Aorta (tissue), 5 donors: ENCODE measurements around the gene DAZAP2. TPM values are rescaled to one million over a fixed set of nuclear protein-coding genes. Genes with fewer than 3 reads are reported as not detected.

ENCODE experiments used
- ATAC-seq: fragments of 200-7000 bp; cut with Tn5 transposase; one replicate; pipeline ENCODE4 v1.9.1; 2022; ENCODE audit warnings: moderate library complexity; ENCODE audit not compliant: low FRiP score
- DNase-seq, 2 donors: peaks; one replicate each; pipeline ENCODE4 v3.0.0-alpha.2; 2020
- H3K27ac ChIP-seq, 2 donors: one replicate each; pipeline ENCODE4 v1.5.1; 2013; ENCODE audit warnings: low read length in 2 of 2, mild to moderate bottlenecking in 2 of 2, moderate library complexity in 2 of 2, control low read depth in 1 of 2, inconsistent platforms in 1 of 2, low read depth in 1 of 2
- H3K27me3 ChIP-seq, 2 donors: one replicate each; pipeline ENCODE4 v1.6.1; 2013; ENCODE audit warnings: control low read depth in 1 of 2, low read length in 1 of 2, mild to moderate bottlenecking in 1 of 2, moderate library complexity in 1 of 2; ENCODE audit not compliant: insufficient read depth in 2 of 2, control insufficient read depth in 1 of 2
- H3K36me3 ChIP-seq, 2 donors: one replicate each; pipeline ENCODE4 v1.6.1; 2013; ENCODE audit warnings: control low read depth in 1 of 2, low read length in 1 of 2, mild to moderate bottlenecking in 1 of 2; ENCODE audit not compliant: insufficient read depth in 2 of 2, control insufficient read depth in 1 of 2
- H3K4me1 ChIP-seq, 2 donors: one replicate each; pipeline ENCODE4 v1.6.1; 2013; ENCODE audit warnings: low read length in 2 of 2, control low read depth in 1 of 2, mild to moderate bottlenecking in 1 of 2, moderate library complexity in 1 of 2; ENCODE audit not compliant: insufficient read depth in 2 of 2, control insufficient read depth in 1 of 2
- H3K4me3 ChIP-seq, 2 donors: one replicate each; pipeline ENCODE4 v1.5.1; 2013; ENCODE audit warnings: low read length in 2 of 2, control low read depth in 1 of 2, mild to moderate bottlenecking in 1 of 2
- H3K9me3 ChIP-seq: one replicate; pipeline ENCODE4 v1.6.1; 2013; ENCODE audit warnings: mild to moderate bottlenecking, low read length; ENCODE audit not compliant: control insufficient read depth
- WGBS, 2 donors: extraction: QIAGEN DNeasy Blood & Tissue Kit; methylation state at CpG; one replicate each; pipeline ENCODE4 v1.1.7; 2013; 5-methylcytosine and 5-hydroxymethylcytosine counted together
- intact Hi-C, 2 donors: fragments of 100-400 bp; cut with DNase I; formaldehyde crosslinking; loops; one replicate each; pipeline versions ENCODE4 v1.14.2 to v1.15.0; 2022
- polyA plus RNA-seq, 2 donors: library from polyadenylated mRNA; stranded (reverse); fragments of 200-250 nt; gene quantifications; one replicate each; pipeline ENCODE4 v1.2.3, GENCODE V29; 2013
- total RNA-seq, 2 donors: library from RNA; stranded (reverse); fragmentation: NEBNext Ultra II Directional; extraction: Animal tissue kit (Norgen Biotek cat#: 25700); gene quantifications; one replicate each; pipeline ENCODE4 v1.2.1, GENCODE V29; 2021
- donor health status: healthy with polysubstance abuse.
- donor health status: Bipolar disorder and iron deficiency.
- donor health status: DM: no; HTN: no; CAD: no.
- donor health status: DM: no; HTN: no; CAD: no.
- donor health status: DM: yes; HTN: yes; CAD: no.

The DAZAP2 gene
- total and polyA plus RNA-seq, 4 donors, result 167 to 311 (median 221) TPM

DNA sequence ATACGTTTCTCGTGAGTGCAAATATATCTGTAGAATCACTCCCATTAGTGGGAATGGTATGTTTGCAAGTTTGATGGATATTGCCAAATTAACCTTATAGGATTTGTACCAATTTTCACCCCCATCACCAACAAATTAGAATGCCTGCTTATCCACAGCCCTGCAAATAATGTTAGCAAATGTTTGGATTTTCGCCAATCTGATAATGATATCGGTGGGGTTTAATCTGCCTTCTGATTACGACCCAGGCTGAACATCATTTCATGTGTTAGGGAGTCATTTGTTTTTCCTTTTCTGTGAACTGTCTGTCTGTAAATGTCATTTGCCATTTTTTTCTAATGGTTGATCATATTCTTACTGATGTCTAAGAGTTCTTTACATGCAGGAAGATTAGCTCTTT is 4.1 kb upstream of the DAZAP2 start:
- no peaks in the 10 kb centered on the region for H3K27me3 ChIP-seq
- intact Hi-C loops, result no loop called here
- no peak overlapping the region for H3K4me3 ChIP-seq
- no peaks in the 10 kb centered on the region for H3K9me3 ChIP-seq
- no peak for ATAC-seq
- no peak overlapping the region for H3K27ac ChIP-seq
- no peak for DNase-seq
- no peaks in the 10 kb centered on the region for H3K4me1 ChIP-seq
- WGBS, 2 donors, result 46 to 50% methylated on average over 5 of the region's 5 CpGs
- H3K36me3 ChIP-seq, result no peaks in the 10 kb centered on the region

DNA sequence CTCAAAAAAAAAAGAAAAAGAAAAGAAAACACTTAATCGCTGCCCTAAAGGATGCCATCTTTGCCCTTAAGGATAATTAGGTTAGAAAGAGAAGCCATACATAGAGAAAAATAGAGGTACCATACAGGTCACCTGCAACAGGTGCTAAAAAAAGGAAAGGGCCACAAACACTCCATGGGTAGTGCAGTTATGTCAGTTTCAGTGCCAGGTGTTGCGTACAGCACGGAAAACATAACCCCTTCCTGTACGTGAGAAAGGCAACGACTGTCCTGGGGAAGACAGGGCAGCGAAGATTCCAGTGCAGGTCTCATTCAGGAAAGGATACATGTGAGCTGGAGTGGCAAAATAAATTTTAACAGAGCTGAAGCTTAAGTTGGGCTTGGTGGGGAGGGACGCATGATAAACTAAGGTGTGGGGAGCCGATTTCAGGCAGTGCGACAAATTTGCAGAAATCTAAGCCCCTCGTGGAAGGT is 553 bp upstream of the DAZAP2 start:
- peak overlapping the region; percentile 45 to 62 for H3K4me3 ChIP-seq
- peaks cover 7 to 11% of the 10 kb centered on the region in 2 donors for H3K36me3 ChIP-seq
- ATAC-seq, result no peak
- peak overlapping the region in 1 of 2 donors; percentile 14 for H3K27ac ChIP-seq
- no peaks in the 10 kb centered on the region for H3K9me3 ChIP-seq
- no peaks in the 10 kb centered on the region for H3K27me3 ChIP-seq
- 8 to 10% methylated on average over 10 of the region's 10 CpGs for WGBS, 2 donors
- H3K4me1 ChIP-seq, result no peaks in the 10 kb centered on the region
- intact Hi-C loops, result loop anchor here (2.0 to 5.0 kb wide), 3 partner anchors 19 to 156 kb away; partner anchors contain the start of genes TFCP2 (in 2 of the 2), CSRNP2 (in 1 of the 2) and POU6F1 (in 1 of the 2)
- DNase-seq, result no peak

DNA sequence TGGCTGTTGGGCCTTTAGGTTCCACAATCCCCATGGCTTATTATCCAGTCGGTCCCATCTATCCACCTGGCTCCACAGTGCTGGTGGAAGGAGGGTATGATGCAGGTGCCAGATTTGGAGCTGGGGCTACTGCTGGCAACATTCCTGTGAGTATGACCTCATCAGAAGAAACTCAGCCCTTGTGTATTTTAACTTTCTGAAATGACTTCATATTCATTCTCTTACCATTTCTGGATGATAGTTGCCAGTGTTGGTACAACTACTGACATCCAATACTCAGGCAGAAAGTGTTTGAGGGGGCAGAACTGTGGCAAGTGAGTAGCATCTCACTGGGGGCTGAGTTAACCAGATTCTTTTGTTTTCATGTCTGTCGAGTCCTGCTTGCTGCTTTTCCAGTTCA is 2.3 kb downstream of the DAZAP2 start:
- 20 to 32% methylated on average over 2 of the region's 2 CpGs for WGBS, 2 donors
- Histone ChIP-seq H3K27ac (peak overlapping the region in 1 of 2 donors; percentile 56), H3K27me3 (no peaks in the 10 kb centered on the region), H3K9me3 (no peaks in the 10 kb centered on the region), H3K4me3 (no peak overlapping the region), H3K36me3 (peaks cover 10 to 13% of the 10 kb centered on the region in 2 donors), H3K4me1 (no peaks in the 10 kb centered on the region)
- intact Hi-C loops, result no loop called here
- no peak for ATAC-seq
- no peak for DNase-seq

DNA sequence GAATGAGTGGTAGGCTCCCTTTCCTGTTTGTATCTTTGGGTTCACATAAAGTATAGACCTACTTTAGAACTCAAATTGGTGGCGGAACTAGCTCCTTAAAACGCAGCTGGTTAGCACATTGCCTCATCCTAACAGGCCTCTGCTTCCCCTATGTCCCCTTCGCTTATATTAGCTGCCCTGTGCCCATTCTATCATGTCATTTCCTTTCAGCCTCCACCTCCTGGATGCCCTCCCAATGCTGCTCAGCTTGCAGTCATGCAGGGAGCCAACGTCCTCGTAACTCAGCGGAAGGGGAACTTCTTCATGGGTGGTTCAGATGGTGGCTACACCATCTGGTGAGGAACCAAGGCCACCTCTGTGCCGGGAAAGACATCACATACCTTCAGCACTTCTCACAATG is 3.5 kb downstream of the DAZAP2 start:
- Histone ChIP-seq H3K4me1 (no peaks in the 10 kb centered on the region), H3K4me3 (no peak overlapping the region)

DNA sequence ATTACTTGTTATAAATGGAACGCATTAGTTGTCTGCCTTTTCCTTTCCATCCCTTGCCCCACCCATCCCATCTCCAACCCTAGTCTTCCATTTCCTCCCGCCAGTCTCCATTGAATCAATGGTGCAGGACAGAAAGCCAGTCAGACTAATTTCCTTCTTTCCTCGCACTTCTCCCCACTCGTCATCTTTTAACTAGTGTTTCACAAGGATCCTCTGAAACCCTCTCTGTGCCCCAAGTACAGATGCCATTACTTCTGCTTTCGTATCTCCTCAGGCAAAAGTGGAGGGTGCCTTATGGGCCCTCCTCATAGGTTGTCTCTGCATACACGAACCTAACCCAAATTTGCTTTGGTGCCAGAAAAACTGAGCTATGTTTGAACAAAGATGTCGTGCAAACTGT is 4.2 kb downstream of the DAZAP2 start:
- WGBS, 2 donors, result 68 to 72% methylated on average over 7 of the region's 7 CpGs
- H3K4me1 ChIP-seq, result no peaks in the 10 kb centered on the region
- peaks cover 10 to 13% of the 10 kb centered on the region in 2 donors for H3K36me3 ChIP-seq
- no peak for ATAC-seq
- H3K4me3 ChIP-seq, result no peak overlapping the region
- H3K27ac ChIP-seq, result no peak overlapping the region
- no peak for DNase-seq
- H3K27me3 ChIP-seq, result no peaks in the 10 kb centered on the region
- intact Hi-C loops, result no loop called here
- no peaks in the 10 kb centered on the region for H3K9me3 ChIP-seq

More for the DNA sequence above, 3.5 kb downstream of the DAZAP2 start:
- 77 to 90% methylated on average over 7 of the region's 7 CpGs for WGBS, 2 donors
- Histone ChIP-seq H3K36me3 (peaks cover 10 to 13% of the 10 kb centered on the region in 2 donors), H3K9me3 (no peaks in the 10 kb centered on the region), H3K27me3 (no peaks in the 10 kb centered on the region), H3K27ac (no peak overlapping the region)
- intact Hi-C loops, result no loop called here
- DNase-seq (peak in 1 of 2 donors; percentile 72), ATAC-seq (no peak)

- ATAC-seq (no peak), DNase-seq (no peak)
- H3K4me1 ChIP-seq, result no peaks in the 10 kb centered on the region
- 92 to 93% methylated on average over 4 of the region's 4 CpGs for WGBS, 2 donors
- H3K4me3 ChIP-seq, result no peak overlapping the region
- peaks cover 10 to 13% of the 10 kb centered on the region in 2 donors for H3K36me3 ChIP-seq
- H3K27ac ChIP-seq, result no peak overlapping the region
- intact Hi-C loops, result no loop called here
- no peaks in the 10 kb centered on the region for H3K27me3 ChIP-seq
- no peaks in the 10 kb centered on the region for H3K9me3 ChIP-seq
These were observed 5.6 kb downstream of the DAZAP2 start for GRCh38 chr12:51244269-51244668.

- no peak for DNase-seq
- H3K27ac ChIP-seq, result no peak overlapping the region
- H3K4me1 ChIP-seq, result no peaks in the 10 kb centered on the region
- no peak overlapping the region for H3K4me3 ChIP-seq
- no peak for ATAC-seq
- 89 to 90% methylated on average over 11 of the region's 11 CpGs for WGBS, 2 donors
- H3K9me3 ChIP-seq, result no peaks in the 10 kb centered on the region
- H3K27me3 ChIP-seq, result no peaks in the 10 kb centered on the region
- intact Hi-C loops, result no loop called here
- peaks cover 10 to 13% of the 10 kb centered on the region in 2 donors for H3K36me3 ChIP-seq
These were observed 7.0 kb downstream of the DAZAP2 start for GRCh38 chr12:51245476-51246253.

- Histone ChIP-seq H3K27me3 (no peaks in the 10 kb centered on the region), H3K9me3 (no peaks in the 10 kb centered on the region), H3K36me3 (peaks cover 8 to 10% of the 10 kb centered on the region in 2 donors), H3K27ac (no peak overlapping the region), H3K4me1 (no peaks in the 10 kb centered on the region), H3K4me3 (no peak overlapping the region)
- ATAC-seq, result peak; percentile 36
- 52 to 60% methylated on average over 7 of the region's 7 CpGs for WGBS, 2 donors
- intact Hi-C loops, result no loop called here
- no peak for DNase-seq
These were observed 7.7 kb downstream of the DAZAP2 start for GRCh38 chr12:51246254-51246853.
